Cortex of kidney (tissue), 1 donor: ENCODE results near the gene POGLUT2.

Source experiments
- DNase-seq: peaks from one replicate; lab custom pipeline; 2025; lab: John Stamatoyannopoulos, UW

Gene POGLUT2

GRCh38 chr13:102768909-102769308 is 29.9 kb downstream of the POGLUT2 start:
- DNase-seq = no peak

GRCh38 chr13:102763741-102764140 is 35.0 kb downstream of the POGLUT2 start:
- DNase-seq = no peak

- no peak for DNase-seq
These were observed 37.7 kb downstream of the POGLUT2 start for GRCh38 chr13:102761071-102761470.

- no peak for DNase-seq
These were observed 39.9 kb downstream of the POGLUT2 start for GRCh38 chr13:102758842-102759241.

- no peak for DNase-seq
These were observed 41.8 kb downstream of the POGLUT2 start for GRCh38 chr13:102757006-102757405.

- no peak for DNase-seq
These were observed 46.9 kb downstream of the POGLUT2 start for GRCh38 chr13:102751886-102752285.

GRCh38 chr13:102742506-102742905 is 56.3 kb downstream of the POGLUT2 start:
- DNase-seq = no peak

GRCh38 chr13:102742101-102742500 is 56.7 kb downstream of the POGLUT2 start:
- no peak for DNase-seq
